Stimulated activated CD4-positive, alpha-beta T cell treated with anti-CD3 and anti-CD28 coated beads, Interleukin-12 subunit alpha, Interleukin-12 subunit beta, amount 100 ng/mL, for 4 hours (primary cell): ENCODE measurements around the gene LRIG1.
"Not testable (repeated sequence)": the region's sequence is repeated elsewhere in the genome, so short reads cannot be mapped to it uniquely, and the experiment has no call there.

Source experiments
- DNase-seq: peaks from one replicate; pipeline ENCODE4 v3.0.0-alpha.2; 2020

The LRIG1 gene

DNA sequence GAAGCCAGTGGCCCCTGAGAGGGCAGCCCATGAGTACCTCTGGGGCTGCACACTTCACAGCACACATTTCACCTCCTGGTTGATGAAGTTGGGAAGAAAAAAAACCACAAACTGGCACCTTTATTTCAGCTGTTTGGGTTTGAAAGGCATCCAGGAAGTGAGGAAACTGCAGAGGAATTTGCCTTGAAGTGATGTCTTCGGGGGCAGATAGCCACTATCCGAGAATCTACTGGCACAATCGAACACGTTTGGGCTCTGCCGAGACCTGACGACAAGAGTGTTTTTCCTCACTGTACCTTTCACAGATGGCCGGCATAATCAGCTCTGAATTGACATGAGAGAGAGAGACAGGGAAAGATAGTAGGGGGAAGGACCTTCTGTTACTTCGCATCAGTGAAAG lies 59.7 kb downstream of the LRIG1 start:
- no peak for DNase-seq

DNA sequence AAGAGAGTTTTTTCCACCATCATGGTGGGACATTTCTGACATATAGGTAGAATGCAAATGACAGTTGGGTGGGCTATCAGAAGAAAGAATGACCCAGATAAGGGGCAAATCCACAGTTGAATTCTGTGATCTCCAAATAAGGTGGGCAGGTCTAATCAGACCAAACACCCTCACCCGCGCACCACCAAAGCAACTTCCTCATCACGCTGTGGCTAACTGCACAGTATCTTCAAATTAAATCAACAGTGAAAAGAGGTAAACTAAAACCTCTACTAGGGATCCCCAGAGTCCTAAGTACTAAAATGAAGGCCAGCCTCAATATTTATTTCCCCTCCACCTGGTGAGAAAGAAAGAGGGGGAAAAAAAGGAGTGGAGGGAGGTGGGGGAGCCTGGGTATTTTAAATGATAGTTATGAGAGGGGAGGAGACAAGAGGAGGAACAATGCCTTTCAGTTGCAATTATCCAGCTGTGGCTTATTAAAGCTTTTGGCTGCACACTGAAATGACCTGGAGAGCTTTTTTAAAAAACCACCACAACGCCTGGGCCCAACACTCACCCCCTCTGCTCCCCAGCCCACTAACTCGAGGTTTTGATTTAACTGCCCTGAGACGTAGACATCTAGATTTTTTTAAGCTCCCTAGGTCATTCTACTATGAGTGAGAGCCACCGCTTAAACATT lies 61.0 kb downstream of the LRIG1 start:
- no peak for DNase-seq

DNA sequence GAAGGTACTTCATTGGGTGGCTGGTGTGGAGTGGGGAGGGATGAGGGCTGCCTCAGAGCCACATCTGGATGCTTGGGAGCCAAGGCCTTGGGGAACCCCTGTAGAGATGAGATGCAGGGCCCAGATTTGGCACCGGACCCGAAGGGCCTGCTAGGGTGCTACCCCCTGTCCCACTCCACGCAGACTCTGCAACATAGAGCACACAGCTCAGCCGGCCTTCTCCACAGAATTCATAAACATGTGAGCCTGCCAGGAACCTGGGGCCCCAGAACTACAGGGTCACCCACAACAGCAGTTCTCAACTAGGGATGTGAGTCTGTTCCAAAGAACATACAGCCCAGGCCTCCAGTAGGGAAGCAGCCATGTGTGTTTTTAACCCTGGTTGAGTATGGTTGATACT lies 62.8 kb downstream of the LRIG1 start:
- DNase-seq: no peak

DNA sequence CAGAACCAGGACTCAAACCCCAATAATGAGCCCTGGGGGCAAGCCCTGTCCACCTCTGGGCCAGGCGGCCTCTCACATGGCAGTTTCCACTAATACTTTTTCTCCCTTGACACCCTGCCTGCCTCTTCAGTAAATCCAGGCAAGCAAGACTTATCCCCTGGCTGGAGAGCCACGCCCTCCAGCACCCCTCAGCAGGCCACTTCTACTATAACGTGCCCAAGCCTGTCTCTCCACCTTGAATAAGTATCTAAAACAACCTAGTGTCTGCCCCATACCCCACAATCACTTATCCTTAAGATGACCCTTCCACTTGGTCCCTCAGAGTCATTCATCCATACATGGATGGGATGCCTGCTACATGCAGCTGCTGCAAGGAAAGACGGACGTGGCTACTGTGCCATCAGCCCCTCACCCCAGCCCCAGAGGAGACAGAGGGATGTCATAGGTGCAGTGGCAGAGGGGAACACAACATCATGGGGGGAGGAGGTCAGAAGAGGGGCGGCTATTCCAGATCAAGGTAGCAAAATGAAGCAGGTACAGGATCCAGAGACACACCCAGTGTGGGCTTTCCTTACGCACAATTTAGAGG lies 63.4 kb downstream of the LRIG1 start:
- DNase-seq: no peak

DNA sequence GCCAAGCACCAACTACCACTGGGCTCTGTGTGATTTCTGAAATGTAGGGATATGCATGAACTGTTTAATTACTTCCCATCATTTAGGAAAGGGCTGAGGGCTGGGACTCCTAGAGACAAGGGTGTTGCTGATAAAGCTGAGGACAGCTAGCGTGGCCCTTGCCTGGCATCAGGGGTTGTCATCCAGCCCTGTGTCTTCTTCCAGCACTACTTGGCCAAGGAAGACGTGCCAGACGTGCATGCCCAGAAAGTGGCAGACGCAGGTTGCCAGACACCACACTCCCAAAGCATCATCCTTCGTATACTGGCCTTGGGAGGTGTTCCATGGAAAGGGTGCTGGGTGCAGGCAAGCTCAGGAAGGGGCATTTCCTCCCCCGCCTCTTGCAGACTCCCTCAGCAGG lies 64.8 kb downstream of the LRIG1 start:
- no peak for DNase-seq

DNA sequence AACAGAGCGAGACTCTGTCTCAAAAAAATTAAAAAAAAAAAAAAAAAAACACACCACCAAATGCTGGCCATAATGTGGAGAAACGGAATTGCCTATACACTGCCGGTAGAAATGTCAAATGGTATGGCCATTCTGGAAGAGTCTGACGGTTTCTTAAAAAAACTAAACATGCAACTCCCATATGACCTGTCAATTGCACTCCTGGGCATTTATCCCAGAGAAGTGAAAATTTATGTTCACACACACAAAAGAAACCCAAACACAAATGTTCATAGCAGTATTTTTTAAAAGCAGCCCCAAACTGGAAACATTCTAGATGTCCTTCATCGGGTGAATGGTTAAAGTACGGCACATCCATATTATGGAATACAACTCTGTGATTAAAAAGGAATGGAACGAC lies 66.1 kb downstream of the LRIG1 start:
- DNase-seq: no peak

DNA sequence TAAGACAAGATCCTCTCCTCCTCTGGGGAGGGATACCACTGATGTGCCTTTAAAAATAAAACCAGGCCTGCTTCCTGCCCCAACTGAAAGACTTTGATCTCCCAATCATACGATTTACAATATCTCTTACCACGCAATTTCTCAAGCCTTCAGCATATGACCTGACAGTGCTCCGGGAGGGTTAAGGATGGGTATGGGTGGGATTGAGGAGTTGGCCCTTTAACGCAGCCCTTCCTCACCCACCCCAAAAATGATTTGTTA lies 67.4 kb downstream of the LRIG1 start:
- DNase-seq: no peak

DNA sequence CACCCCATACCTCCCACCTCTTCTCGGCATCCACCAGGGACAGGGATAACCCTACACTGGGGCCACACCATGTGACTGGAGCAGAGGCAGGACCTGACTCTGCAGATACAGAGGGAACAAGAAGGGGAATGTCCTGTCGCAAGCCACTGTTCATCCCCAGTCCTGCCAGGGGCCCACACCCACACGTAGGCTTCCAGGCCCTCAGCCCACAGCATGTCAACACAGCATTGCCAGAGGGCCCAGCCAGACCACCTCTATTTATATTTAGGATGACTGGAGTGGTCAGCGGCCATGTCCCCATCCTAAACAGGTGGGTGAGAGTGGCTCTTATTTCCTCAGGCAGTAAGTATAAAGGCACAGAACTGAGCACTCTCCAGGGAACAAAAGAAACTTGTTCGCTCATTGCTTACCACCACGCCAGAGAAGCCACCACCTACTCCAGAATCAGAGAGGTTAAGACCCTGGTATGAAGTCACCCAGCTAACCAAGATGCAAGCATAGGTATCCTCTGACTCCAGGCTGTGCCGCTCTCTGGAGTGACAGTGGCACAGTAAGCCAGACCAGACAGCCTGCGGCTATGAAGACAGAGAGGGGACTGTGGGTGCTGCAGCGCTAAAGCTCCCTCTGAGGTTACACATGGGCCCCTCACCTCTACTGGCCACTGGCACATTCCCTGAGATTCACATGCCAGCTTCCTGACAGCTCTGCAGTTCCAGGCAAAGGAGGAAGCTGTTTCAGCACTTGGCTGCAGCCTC lies 67.9 kb downstream of the LRIG1 start:
- no peak for DNase-seq

DNA sequence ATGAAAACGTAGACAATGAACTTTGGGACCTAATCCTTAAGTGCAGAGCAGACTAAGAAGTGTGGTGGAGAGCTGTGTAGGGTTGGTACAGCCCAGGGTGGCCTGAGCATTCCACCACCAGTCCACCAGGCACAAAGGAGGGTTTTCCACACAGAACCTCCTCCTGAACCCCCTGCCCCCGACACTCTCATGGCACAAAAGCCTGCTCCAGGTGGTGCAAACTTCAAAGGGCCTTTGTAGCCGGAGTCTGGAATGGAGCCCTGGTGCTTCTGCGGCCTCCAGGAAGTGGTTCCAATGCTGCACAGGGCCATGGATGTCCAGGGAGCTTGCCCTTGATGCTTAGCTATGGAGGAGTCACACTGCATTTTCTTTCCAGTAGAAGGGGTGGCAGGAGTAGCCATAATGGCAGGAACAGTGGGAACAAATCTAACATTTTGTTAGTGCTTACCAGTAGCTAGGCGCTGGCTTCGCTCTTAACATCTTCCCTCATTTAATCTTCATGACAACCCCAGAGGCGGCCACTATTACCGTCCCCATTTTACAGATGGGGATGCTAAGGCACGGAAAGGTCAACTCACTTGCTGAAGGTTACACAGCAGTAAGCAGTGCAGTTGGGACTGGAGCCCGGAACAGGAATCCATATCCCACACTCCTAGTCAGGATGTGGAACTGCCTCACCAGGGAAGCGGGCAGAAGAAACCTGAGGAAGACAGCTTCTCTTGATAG lies 68.6 kb downstream of the LRIG1 start:
- no peak for DNase-seq

DNA sequence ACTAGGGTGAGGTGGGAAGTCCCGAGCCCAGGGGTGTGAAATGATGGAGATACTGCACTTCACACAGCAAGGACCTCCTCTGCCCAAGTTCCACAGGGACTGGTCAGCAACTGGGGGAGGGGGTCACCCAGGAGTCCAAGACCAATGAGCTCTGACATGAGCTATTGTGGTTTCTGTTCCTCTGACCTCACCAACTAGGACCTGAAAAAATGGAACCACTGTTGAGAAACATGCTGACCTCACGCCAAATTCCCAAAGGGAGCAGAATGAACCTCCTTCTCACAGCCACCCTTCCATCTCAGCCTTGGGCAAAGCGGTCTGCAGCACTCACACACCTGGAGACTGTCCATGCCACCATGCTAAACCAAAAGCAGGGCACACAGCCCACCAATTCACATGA lies 69.3 kb downstream of the LRIG1 start:
- no peak for DNase-seq

DNA sequence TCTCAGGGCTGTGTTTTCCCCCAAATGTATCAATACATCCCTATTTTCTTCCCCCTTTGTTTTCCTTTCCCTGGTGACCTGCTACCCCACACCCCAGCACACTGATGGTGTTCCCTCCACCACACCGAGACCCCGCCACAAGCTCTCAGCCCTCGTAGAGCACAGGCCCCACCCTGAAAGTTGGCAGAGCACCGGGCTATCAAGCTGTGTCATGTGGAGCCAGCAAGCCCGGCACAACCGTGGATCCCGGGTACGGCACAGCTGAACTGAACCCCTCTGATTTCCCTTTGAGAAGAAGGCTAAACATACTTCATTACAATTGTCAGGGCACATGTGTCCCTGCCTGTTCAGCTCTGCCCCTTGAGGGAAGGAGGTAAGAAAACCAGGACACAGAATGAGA lies 69.9 kb downstream of the LRIG1 start:
- DNase-seq: no peak

DNA sequence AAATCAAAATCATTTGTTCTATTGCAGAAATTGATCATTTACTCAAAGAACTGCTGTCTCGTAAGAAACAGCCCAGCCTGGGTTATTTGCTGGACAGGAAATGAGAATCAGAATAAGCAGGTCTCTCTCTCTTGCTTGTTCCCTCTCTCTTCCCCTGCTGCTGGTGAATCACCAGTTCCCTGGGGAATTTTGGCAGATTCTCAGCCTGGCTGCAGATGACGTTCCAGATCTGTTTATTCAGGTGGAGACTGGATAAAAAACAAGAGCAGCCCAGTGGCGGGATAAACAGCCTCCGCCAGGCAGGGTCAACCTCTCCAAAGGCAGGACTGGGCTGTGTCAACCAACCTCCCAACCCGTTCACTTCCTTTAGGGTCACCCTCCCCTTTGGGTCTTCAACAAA lies 72.1 kb downstream of the LRIG1 start:
- no peak for DNase-seq

DNA sequence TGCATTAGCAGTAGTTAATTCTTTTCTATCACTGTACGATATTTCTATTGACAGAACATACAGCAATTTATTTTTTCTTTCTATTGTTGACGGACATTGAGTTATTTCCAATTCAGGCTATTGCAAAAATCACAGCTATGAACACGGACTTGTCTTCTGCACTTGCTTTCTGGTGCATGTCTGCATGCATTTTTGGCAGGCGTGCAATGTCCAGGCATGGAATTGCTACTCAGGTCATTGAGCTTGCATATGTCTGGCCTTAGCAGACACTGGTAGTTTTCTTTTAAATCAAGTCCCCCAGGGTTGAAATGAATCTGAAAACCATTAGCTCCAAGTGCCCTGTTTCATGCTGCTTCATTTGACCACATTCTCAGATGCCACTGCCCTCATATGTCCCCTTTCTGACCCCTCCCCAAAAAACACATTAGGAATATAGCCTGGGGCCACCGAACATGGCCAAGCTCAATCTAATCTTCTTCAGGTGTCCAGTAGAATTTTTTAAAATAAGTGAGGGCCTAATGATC lies 72.8 kb downstream of the LRIG1 start:
- no peak for DNase-seq

DNA sequence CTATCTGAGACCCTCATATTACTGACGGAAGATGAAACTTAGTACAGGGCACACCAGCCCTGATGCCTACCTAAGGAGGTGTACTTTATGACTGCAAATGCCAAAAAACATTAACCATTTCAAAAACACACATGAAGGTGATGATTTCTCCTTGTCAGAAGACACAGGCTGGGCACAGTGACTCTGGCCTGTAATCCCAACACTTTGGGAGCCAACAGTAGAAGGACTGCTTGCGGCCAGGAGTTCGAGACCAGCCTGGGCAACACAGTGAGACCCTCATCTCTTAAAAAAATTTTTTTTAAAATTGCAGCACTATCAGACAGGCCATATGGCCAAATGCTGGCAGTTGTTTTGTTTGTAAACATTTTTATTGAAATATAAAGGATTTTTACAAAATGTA lies 73.5 kb downstream of the LRIG1 start:
- DNase-seq: no peak

DNA sequence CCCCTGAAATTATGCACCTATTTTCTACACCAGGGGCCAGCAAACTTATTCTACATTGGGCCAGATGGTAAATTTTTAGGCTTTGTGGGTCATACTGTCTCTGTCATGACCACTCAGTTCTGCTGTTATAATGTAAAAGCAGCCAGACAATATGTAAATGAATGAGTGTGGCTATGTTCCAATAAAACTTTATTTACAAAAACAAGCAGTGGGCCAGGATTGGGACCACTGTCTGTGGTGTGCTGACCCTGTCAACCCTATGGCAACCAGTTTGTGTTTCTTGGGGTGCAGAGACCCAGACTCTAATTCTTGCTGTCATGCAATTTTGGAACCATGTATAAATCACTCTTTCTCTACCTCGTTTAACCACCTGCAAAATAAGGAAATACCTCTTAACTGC lies 74.7 kb downstream of the LRIG1 start:
- no peak for DNase-seq

DNA sequence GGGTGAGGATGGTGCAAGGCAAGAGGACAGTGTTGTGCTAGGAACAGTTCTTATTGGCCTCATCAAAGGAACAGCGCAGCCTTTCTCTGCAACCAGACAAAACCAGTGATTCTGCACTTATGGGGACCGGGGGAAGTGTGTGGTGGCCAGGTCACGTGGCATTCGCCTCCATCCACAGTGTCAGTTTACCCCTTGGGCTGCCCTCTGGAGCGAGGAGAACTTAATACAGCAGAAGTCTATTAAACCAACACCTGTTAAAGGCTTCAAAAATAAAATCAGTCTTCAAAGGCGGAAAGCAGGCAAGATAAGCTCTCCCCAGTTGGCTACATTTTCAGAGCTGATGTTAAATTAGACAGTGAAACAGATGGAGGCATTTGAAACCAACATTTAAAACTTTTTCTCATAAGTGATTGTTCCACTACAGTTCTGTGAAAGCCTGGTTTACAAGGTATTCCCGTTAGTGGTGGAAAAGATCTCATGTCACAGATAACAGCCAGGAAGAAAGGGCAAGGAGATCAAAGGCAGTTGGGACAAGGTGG lies 75.2 kb downstream of the LRIG1 start:
- no peak for DNase-seq

DNA sequence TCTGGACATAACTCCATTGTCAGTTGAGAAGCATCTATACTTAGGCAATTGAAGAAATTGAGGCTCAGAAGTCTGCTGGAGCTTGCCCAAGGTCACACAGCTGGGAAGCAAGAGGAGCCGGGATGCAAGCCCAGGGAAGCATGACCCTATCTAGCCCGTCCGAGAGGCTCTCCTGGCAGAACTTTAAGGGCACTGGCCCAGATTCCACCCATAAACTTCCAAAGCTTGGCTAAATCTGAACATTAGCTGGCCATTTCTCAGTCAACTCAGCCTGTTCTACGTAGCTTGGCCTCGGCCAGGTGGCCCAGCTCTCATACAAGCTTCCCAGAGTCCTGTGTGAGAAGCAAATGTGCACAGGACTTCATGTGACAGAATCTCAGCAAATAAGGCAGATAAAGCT lies 75.8 kb downstream of the LRIG1 start:
- DNase-seq: no peak

DNA sequence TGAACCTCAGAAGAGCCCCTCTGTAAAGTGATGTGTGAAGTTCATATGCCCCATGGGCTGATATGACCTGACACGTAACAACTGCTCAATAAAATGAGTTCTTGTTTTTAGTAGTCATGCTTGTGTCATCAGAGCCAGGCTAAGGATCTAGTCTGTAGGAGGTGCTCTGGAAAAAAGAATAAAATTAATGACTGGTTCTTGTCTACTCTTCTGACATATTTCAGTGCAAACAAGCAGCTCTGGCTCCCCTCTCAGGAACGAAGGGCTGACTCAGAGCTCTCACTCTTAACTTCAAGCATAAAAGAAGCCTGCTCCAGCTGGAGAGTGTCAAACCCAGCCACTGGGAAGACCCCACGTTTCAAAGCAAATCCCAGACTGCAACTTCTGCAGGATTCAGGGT lies 77.0 kb downstream of the LRIG1 start:
- no peak for DNase-seq

DNA sequence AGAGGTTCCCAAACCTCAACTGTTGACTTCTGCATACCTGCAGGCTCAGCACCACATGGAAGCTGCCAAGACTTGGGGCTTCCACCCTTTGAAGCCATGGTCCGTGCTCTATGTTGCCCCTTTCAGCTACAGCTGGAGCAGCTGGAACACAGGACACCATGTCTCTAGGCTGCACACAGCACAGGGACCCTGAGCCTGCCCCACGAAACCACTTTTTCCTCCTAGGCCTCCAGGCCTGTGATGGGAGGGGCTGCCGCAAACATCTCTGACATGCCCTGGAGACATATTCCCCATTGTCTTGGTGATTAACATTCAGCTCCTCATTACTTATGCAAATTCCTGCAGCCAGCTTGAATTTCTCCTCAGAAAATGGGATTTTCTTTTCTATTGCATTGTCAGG lies 78.9 kb downstream of the LRIG1 start:
- DNase-seq: not testable (repeated sequence)

DNA sequence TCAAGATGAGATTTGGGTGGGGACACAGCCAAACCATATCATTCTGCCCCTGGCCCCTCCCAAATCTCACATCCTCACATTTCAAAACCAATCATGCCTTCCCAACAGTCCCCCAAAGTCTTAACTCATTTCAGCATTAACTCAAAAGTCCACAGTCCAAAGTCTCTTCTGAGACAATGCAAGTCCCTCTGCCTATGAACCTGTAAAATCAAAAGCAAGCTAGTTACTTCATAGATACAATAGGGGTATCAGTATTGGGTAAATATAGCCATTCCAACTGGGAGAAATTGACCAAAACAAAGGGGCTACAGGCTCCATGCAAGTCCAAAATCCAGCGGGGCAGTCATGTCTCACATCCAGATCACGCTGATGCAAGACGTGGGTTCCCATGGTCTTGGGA lies 79.7 kb downstream of the LRIG1 start:
- not testable (repeated sequence) for DNase-seq

DNA sequence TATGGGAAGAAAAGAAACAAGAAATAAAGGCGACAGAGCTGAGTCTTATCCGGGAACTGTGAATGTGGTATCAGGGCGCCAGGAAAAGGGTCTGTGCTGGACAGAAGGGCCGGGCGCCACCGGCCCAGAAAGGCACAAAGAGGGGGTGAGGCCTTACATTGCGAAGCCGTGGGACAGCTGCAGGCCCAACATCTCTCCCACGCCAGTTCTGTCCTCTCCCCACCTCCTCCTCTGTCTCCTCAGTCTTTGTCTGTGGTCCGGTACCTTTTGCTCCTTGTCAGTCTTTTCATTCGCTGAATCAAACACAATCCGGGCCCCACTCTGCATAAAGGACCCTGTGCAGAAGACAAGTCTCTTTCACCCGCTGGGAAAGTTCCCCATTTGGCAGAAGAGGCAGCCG lies 81.8 kb downstream of the LRIG1 start:
- no peak for DNase-seq

DNA sequence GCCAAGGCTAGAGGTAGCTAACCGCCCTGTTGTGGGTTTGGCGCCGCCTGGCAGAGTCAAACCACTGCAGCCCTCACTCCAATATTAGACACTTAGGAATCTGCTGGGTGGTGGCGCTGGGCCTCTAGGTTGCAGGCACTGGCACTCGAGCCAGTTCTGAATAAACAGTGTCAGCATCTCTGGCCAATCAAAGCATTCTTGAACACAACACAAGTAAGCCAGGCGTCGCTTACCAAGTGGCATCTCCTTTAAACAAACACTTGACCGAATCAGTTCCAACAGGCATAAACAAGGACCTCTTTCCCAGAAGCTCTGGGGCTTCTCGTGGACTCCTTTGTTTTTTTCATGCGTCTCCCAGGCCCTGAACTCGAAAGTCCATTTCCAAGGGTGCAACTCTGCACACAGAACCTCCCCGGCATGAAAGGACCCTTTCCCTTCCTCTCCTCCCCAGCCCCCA lies 82.3 kb downstream of the LRIG1 start:
- no peak for DNase-seq

DNA sequence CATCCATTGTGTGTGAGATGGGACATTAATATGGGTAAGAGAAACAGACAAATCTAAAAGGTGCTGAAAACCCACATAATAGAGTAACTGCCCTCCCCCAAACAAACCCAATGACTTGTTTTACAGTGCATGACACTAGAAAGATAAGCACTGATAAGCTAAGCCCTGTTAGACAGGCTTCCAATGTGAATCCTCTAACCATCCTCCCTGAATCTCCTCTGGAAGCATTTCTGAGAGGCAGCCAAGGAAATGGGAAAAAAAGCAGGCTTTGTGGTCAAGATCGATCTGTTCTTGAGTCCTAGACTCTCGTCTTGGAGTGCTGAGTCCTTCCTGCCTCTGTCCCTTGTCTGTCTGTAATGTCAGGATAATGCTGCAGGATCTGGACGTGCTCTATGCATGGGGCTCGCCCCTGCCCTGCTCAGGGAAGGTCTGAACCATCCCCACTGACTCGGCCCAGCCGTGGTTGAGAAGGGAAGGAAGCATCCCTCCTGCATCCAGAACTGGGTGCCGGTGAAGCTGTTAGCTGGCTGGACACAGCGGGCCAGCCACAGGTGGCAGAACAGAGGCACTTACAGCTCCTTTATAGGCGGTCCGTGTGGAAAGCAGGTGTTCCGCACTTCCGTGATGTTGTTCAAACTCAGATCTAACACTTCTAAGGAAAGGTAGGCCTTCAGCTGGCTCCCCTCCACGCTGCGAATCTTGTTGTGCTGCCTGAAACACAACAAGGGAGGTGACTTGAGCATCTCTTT lies 84.1 kb downstream of the LRIG1 start:
- DNase-seq: no peak
